Pulmonary artery endothelial cell (primary cell): Measurements from ENCODE around the gene TIMM13. TPM values are rescaled to one million over a fixed set of nuclear protein-coding genes. Genes with fewer than 3 reads are reported as not detected.
"Not testable (repeated sequence)": the region's sequence is repeated elsewhere in the genome, so short reads cannot be mapped to it uniquely, and the experiment has no call there.

ENCODE experiments used
- DNase-seq: peaks from one replicate; pipeline ENCODE4 v3.0.0-alpha.2; 2011; ENCODE audit warnings: low read depth, low spot score
- total RNA-seq: library from RNA; depleted of rRNA; stranded (reverse); fragments of >200 nt; gene quantifications from 2 replicates; pipeline ENCODE4 v1.2.3, GENCODE V29; 2014

Gene TIMM13
- total RNA-seq, 1 donor from 2014 or later, result 60.3 TPM

- no peak for DNase-seq
Observed at GRCh38 chr19:2431318-2432055, 4.1 kb upstream of the TIMM13 start.

- DNase-seq, result no peak
Observed at GRCh38 chr19:2429917-2430535, 2.6 kb upstream of the TIMM13 start.

GRCh38 chr19:2428756-2429711, 1.6 kb upstream of the TIMM13 start:
- DNase-seq, result no peak

GRCh38 chr19:2428321-2428690, 920 bp upstream of the TIMM13 start:
- DNase-seq, result no peak

GRCh38 chr19:2426611-2427428, 566 bp downstream of the TIMM13 start:
- DNase-seq, result no peak

- no peak for DNase-seq
Observed at GRCh38 chr19:2425622-2426581, 1.5 kb downstream of the TIMM13 start.

GRCh38 chr19:2424686-2425621, 2.4 kb downstream of the TIMM13 start:
- no peak for DNase-seq

- no peak for DNase-seq
Observed at GRCh38 chr19:2423915-2424685, 3.3 kb downstream of the TIMM13 start.

- no peak for DNase-seq
Observed at GRCh38 chr19:2423071-2423914, 4.1 kb downstream of the TIMM13 start.

GRCh38 chr19:2421581-2422306, 5.6 kb downstream of the TIMM13 start:
- DNase-seq, result no peak

GRCh38 chr19:2420490-2420889, 6.9 kb downstream of the TIMM13 start:
- no peak for DNase-seq

- no peak for DNase-seq
Observed at GRCh38 chr19:2419754-2420153, 7.6 kb downstream of the TIMM13 start.

GRCh38 chr19:2417881-2418406, 9.4 kb downstream of the TIMM13 start:
- no peak for DNase-seq

GRCh38 chr19:2417436-2417835, 9.9 kb downstream of the TIMM13 start:
- not testable (repeated sequence) for DNase-seq

GRCh38 chr19:2416321-2417097, 10.9 kb downstream of the TIMM13 start:
- no peak for DNase-seq

- no peak for DNase-seq
Observed at GRCh38 chr19:2415973-2416319, 11.4 kb downstream of the TIMM13 start.
